ENCODE results near the gene SPATA32. TPM values are rescaled to one million over a fixed set of nuclear protein-coding genes. Genes with fewer than 3 reads are reported as not detected.
A peak's percentile ranks its signal among the peaks of the same experiment; 100 is the strongest.

The SPATA32 gene
- total RNA-seq, 4 donors from 2014 or later = not detected

DNA sequence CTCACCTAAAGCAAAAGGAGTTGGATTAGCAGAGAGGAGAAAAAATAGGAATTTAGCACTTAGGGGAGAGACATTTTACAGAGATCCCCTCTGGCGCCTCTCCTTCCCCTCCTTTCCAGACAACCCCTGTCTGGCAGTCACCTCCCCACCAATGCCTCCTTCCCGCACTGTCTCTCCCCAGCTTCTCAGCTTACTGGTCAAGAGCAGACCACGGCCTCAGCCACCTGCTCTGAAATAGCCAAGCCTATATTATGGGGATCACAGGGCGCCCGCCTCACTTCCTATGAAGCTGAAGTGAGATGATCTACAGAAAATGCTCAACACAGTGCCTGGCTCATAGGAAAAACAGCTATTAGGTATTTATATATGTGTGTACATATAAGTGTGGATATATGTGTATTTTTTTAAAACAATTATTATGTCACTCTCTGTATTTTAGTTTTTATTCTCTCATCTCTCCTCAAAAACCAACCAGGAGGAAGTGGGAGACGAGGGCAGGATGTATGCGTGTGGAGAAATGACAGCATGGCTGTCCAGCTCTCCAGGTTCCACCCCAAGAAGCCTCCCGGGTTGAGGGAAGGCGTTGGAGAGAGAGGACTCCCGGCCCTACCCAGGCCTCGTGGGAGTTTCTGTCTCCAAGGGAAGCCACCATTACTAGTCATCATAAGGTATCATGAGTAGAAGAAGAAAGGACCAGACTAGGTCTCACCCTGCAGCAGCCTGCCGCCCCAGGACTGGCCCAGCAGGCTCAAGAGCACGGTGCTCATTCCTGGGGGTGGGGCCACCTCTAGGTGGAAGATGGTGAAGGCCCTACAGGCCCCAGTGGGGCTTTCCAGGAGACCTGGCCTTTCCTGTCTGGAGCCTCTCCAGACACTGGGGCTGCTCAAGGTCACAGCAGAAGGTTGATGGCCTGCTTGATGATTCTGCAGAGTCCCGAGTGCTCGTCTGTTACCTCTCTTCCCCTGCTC, 27.7 kb upstream of the SPATA32 start:
- Histone ChIP-seq H3K36me3 (no peaks in the 10 kb centered on the region), H3K4me1 (peaks cover 16 to 34% of the 10 kb centered on the region in 2 donors), H3K9me3 (no peaks in the 10 kb centered on the region), H3K4me3 (no peak overlapping the region), H3K27ac (peak overlapping the region; percentile 26 to 37), H3K27me3 (no peaks in the 10 kb centered on the region)
- TF ChIP-seq CTCF (IDR thresholded peaks at IDR 0.05) (no peak), POLR2A (IDR thresholded peaks at IDR 0.05) (no peak)
- no peak for DNase-seq
- intact Hi-C loops (cut with DNase I; ENCODE audit: low total_unique reads) = no loop called here

DNA sequence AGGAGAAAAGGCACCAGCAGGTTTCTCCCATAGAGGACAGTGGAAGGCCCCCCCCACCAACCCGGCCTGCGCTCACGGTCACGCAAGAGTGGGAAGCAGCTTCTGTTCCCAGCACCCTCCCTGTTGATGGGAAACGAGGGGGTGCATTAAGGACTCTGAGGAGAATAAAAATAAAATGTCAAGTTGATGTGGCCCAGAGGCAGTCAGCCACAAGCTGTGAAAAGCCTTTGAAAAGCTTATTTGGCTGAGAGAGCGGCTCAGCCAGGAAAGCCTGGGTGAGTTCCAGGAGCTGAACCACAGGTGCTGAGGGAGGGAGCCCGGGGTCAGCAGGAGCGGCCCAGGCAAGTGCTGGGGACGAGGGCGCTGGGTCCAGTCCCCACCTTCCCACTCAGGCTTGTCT, 26.9 kb upstream of the SPATA32 start:
- intact Hi-C loops (cut with DNase I; ENCODE audit: low total_unique reads) = no loop called here
- TF ChIP-seq CTCF (IDR thresholded peaks at IDR 0.05) (no peak), POLR2A (IDR thresholded peaks at IDR 0.05) (no peak)
- H3K9me3 ChIP-seq = no peaks in the 10 kb centered on the region
- DNase-seq = peak; percentile 56 to 61
- no peak overlapping the region for H3K4me3 ChIP-seq
- peaks cover 10 to 27% of the 10 kb centered on the region in 2 donors for H3K4me1 ChIP-seq
- H3K36me3 ChIP-seq = no peaks in the 10 kb centered on the region
- H3K27ac ChIP-seq = peak overlapping the region; percentile 37 to 52
- no peaks in the 10 kb centered on the region for H3K27me3 ChIP-seq

GRCh38 chr17:45287526-45288500, 25.9 kb upstream of the SPATA32 start:
- DNase-seq = no peak
- no peaks in the 10 kb centered on the region for H3K27me3 ChIP-seq
- no peak overlapping the region for H3K4me3 ChIP-seq
- no peaks in the 10 kb centered on the region for H3K36me3 ChIP-seq
- H3K4me1 ChIP-seq = peaks cover 4 to 18% of the 10 kb centered on the region in 2 donors
- TF ChIP-seq CTCF (IDR thresholded peaks at IDR 0.05) (no peak), POLR2A (IDR thresholded peaks at IDR 0.05) (no peak)
- H3K27ac ChIP-seq = peak overlapping the region; percentile 37 to 52
- no peaks in the 10 kb centered on the region for H3K9me3 ChIP-seq
- intact Hi-C loops (cut with DNase I; ENCODE audit: low total_unique reads) = no loop called here

DNA sequence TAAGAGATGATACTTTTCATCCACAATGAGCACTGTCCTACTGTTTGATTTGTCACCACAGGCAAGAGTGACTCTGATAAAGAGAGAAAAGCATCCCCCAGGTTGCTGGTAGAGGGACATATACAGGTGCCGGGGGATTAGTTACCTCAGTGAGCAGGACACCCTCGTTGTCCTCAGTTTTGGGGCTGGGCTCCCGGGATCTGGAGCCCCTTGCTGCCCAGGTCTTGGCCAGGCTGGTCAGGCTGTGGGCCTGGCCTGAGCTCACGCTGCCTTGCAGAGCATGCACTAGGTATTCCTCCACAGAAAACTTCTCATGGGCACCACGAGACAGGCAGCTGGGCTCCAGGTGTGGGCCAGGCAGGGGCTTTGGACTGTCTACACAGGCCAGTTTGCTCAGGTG, 24.4 kb upstream of the SPATA32 start:
- Histone ChIP-seq H3K27ac (no peak overlapping the region), H3K4me3 (no peak overlapping the region), H3K36me3 (no peaks in the 10 kb centered on the region), H3K4me1 (peaks cover 0 to 3% of the 10 kb centered on the region in 2 donors), H3K27me3 (no peaks in the 10 kb centered on the region), H3K9me3 (no peaks in the 10 kb centered on the region)
- DNase-seq = no peak
- intact Hi-C loops (cut with DNase I; ENCODE audit: low total_unique reads) = no loop called here
- TF ChIP-seq POLR2A (IDR thresholded peaks at IDR 0.05) (no peak), CTCF (IDR thresholded peaks at IDR 0.05) (no peak)

Data from uterus (tissue), 4 donors.